DND-41 (cell line): ENCODE results near the gene NEBL.

Experiments used
- CTCF ChIP-seq: IDR thresholded peaks from 2 replicates; pipeline ENCODE4 v1.5.1; 2012; ENCODE audit warnings: borderline replicate concordance, low read length, moderate library complexity, mild to moderate bottlenecking; ENCODE audit not compliant: poor library complexity, severe bottlenecking; ENCODE audit errors: extremely low read depth
- EZH2 ChIP-seq: IDR thresholded peaks from 3 replicates; pipeline ENCODE4 v1.6.1; 2012; ENCODE audit warnings: borderline replicate concordance, low read depth, mild to moderate bottlenecking, moderate library complexity, low read length, inconsistent platforms; ENCODE audit not compliant: severe bottlenecking

- TF ChIP-seq CTCF, result no peak
- no peak for TF ChIP-seq EZH2
Measured at GRCh38 chr10:20877554-20877953, 19.6 kb downstream of the NEBL start.
